T-helper 22 cell (primary cell): ENCODE measurements around the gene FBXL15.
"Not testable (repeated sequence)": the region's sequence is repeated elsewhere in the genome, so short reads cannot be mapped to it uniquely, and the experiment has no call there.

ENCODE experiments used
- DNase-seq: peaks from one replicate; pipeline ENCODE4 v3.0.0-alpha.2; 2020; ENCODE audit warnings: low read depth

The FBXL15 gene

GRCh38 chr10:102431452-102432124 is 11.0 kb downstream of the FBXL15 start:
- DNase-seq: no peak

- peak; percentile 90 for DNase-seq
These were observed 11.7 kb downstream of the FBXL15 start, which contains the start of gene CUEDC2 for GRCh38 chr10:102432162-102432950. Gene CUEDC2, minus strand, starts transcription at chr10:102432574. Its CDS starts 7,386 bp downstream, at chr10:102425188.

GRCh38 chr10:102433619-102434046 is 13.0 kb downstream of the FBXL15 start:
- DNase-seq: no peak

GRCh38 chr10:102434394-102435132 is 13.9 kb downstream of the FBXL15 start:
- no peak for DNase-seq

- DNase-seq: no peak
These were observed 14.5 kb downstream of the FBXL15 start for GRCh38 chr10:102435133-102435497.

GRCh38 chr10:102435529-102436233 is 15.0 kb downstream of the FBXL15 start:
- no peak for DNase-seq

GRCh38 chr10:102436312-102436711 is 15.7 kb downstream of the FBXL15 start:
- no peak for DNase-seq

GRCh38 chr10:102437515-102437914 is 16.9 kb downstream of the FBXL15 start:
- DNase-seq: no peak

GRCh38 chr10:102438374-102438773 is 17.7 kb downstream of the FBXL15 start:
- DNase-seq: no peak

GRCh38 chr10:102444851-102445250 is 24.2 kb downstream of the FBXL15 start:
- DNase-seq: no peak

GRCh38 chr10:102449321-102450123 is 28.9 kb downstream of the FBXL15 start:
- DNase-seq: peak; percentile 77

GRCh38 chr10:102450124-102450373 is 29.4 kb downstream of the FBXL15 start:
- DNase-seq: no peak

- DNase-seq: peak; percentile 81
These were observed 29.9 kb downstream of the FBXL15 start for GRCh38 chr10:102450374-102451104.

- DNase-seq: no peak
These were observed 30.7 kb downstream of the FBXL15 start, which contains the start of gene C10orf95 for GRCh38 chr10:102451105-102451969. Gene C10orf95, minus strand, starts transcription at chr10:102451543. Its CDS starts 450 bp downstream, at chr10:102451093.

- DNase-seq: peak; percentile 14
These were observed 32.2 kb downstream of the FBXL15 start for GRCh38 chr10:102452672-102453340.

- no peak for DNase-seq
These were observed 32.9 kb downstream of the FBXL15 start for GRCh38 chr10:102453502-102453901.

GRCh38 chr10:102454662-102455487 is 34.2 kb downstream of the FBXL15 start:
- not testable (repeated sequence) for DNase-seq

GRCh38 chr10:102455893-102456471 is 35.3 kb downstream of the FBXL15 start:
- no peak for DNase-seq
